IMR-90 (cell line): ENCODE data around the gene NEDD4L.

ENCODE experiments used
- BHLHE40 ChIP-seq: fragments of 150-350 bp; IDR thresholded peaks from 2 replicates; pipeline ENCODE4 v1.6.1; 2016; ENCODE audit warnings: mild to moderate bottlenecking, low read depth, low read length
- CEBPB ChIP-seq: IDR thresholded peaks from 2 replicates; pipeline ENCODE4 v1.6.1; 2012; ENCODE audit warnings: low read depth, low read length, improper control_type of control experiment
- CTCF ChIP-seq: conservative IDR thresholded peaks from 2 replicates; pipeline ENCODE4 v1.5.1; 2012; ENCODE audit warnings: mild to moderate bottlenecking, low read depth, low read length, improper control_type of control experiment
- POLR2A ChIP-seq: IDR thresholded peaks from 2 replicates; pipeline ENCODE4 v1.6.1; 2012; ENCODE audit warnings: mild to moderate bottlenecking, low read depth, low read length
- RAD21 ChIP-seq: IDR thresholded peaks from 2 replicates; pipeline ENCODE4 v1.6.1; 2012; ENCODE audit warnings: low read length, improper control_type of control experiment
- RFX5 ChIP-seq: IDR thresholded peaks from 2 replicates; pipeline ENCODE4 v1.8.0; 2012; ENCODE audit warnings: low read depth, mild to moderate bottlenecking, low read length, moderate library complexity
- SMC3 ChIP-seq: fragments of 150-350 bp; IDR thresholded peaks from 2 replicates; pipeline ENCODE4 v1.6.1; 2016; ENCODE audit warnings: low read depth, mild to moderate bottlenecking, antibody characterized with exemption, low read length, moderate library complexity
- USF2 ChIP-seq: fragments of 150-350 bp; IDR thresholded peaks from 2 replicates; pipeline ENCODE4 v1.6.1; 2017; ENCODE audit warnings: mild to moderate bottlenecking, antibody characterized with exemption, low read length, low read depth

GRCh38 chr18:58168993-58169392 is 125.0 kb downstream of the NEDD4L start:
- no peak for TF ChIP-seq CTCF
- TF ChIP-seq SMC3, result no peak
- no peak for TF ChIP-seq POLR2A
- TF ChIP-seq CEBPB, result no peak
- no peak for TF ChIP-seq RFX5
- TF ChIP-seq BHLHE40, result no peak
- TF ChIP-seq RAD21, result no peak
- TF ChIP-seq USF2, result no peak
